Activated naive CD8-positive, alpha-beta T cell treated with anti-CD3 and anti-CD28 coated beads, Interleukin-2, amount 10 ng/mL, durations not matched to agents 7 days and 5 days (primary cell): ENCODE results near the gene SLC50A1. TPM values are rescaled to one million over a fixed set of nuclear protein-coding genes. Genes with fewer than 3 reads are reported as not detected.

Source experiments
- ATAC-seq: fragments of 150-1000 bp; cut with Tn5 transposase; one replicate; pipeline ENCODE4 v1.10.0; 2021; ENCODE audit warnings: low read depth, moderate library complexity
- POLR2A ChIA-PET: fragments of 350-600 bp; sonication (Branson Sonifier 250); formaldehyde crosslinking; loops from one replicate; lab custom pipeline; 2021; ENCODE audit warnings: antibody characterized with exemption; lab: Charles Lee
- DNase-seq: peaks from one replicate; pipeline ENCODE4 v3.0.0; 2021
- H3K27ac Mint-ChIP-seq: one replicate; pipeline ENCODE4 v1.8.0; 2022; ENCODE audit warnings: mild to moderate bottlenecking, mixed read lengths
- H3K27me3 Mint-ChIP-seq: one replicate; pipeline ENCODE4 v1.8.0; 2022; ENCODE audit warnings: mild to moderate bottlenecking, moderate library complexity, mixed read lengths
- H3K36me3 Mint-ChIP-seq: one replicate; pipeline ENCODE4 v1.8.0; 2021; ENCODE audit warnings: mild to moderate bottlenecking, mixed read lengths
- H3K4me1 Mint-ChIP-seq: one replicate; pipeline ENCODE4 v1.8.0; 2021; ENCODE audit warnings: mixed read lengths
- H3K4me3 Mint-ChIP-seq: one replicate; pipeline ENCODE4 v1.8.0; 2022; ENCODE audit warnings: mild to moderate bottlenecking, moderate library complexity, mixed read lengths
- H3K9me3 Mint-ChIP-seq: one replicate; pipeline ENCODE4 v1.8.0; 2021; ENCODE audit warnings: mixed read lengths
- total RNA-seq, 2 experiments: library from RNA; stranded (reverse); gene quantifications; one replicate each; pipeline ENCODE4 v1.2.3, GENCODE V29; 2021

The SLC50A1 gene, protein sequence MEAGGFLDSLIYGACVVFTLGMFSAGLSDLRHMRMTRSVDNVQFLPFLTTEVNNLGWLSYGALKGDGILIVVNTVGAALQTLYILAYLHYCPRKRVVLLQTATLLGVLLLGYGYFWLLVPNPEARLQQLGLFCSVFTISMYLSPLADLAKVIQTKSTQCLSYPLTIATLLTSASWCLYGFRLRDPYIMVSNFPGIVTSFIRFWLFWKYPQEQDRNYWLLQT
- total RNA-seq: 10 to 100 TPM; 40.7 to 45.0 TPM

DNA sequence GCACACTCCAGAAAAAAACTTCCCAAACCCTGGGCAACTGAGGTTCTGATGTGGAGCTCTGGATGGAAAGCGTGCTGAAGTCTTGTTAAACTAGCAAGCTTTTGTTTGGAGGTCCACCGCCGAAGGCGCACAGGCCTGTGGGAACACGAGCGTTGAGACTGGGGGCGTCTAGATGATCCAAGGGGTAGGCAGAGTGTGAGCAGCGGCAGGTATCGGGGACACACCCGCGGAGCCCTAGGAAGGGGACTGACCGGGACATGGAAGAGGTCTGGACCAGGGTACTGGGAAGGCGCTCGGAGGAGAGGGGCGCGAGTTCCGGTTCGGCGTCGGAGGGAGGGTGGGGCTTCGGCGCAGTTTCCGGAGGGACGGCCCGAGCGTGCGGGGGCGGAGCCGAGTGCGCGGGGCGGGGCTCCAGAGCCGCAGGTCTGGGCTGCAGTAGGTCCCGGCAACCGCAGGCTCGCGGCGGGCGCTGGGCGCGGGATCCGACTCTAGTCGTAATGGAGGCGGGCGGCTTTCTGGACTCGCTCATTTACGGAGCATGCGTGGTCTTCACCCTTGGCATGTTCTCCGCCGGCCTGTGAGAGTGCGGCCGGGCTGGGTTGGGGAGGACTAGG is at the start of gene SLC50A1:
Gene SLC50A1 (plus strand): TSS at position 438 of the 614 bp plus-strand sequence. CDS start 60 bp downstream, at position 498.
- Mint-ChIP-seq H3K36me3 (peaks cover 12% of the 10 kb centered on the region), H3K4me1 (peaks cover 28% of the 10 kb centered on the region), H3K27ac (peak within 1 kb of the TSS; percentile 95), H3K4me3 (peak within 1 kb of the TSS; percentile 91), H3K9me3 (no peaks in the 10 kb centered on the region), H3K27me3 (no peaks in the 10 kb centered on the region)
- POLR2A ChIA-PET: interaction anchor here (0.5 to 1.6 kb wide), 6 partner anchors 8 to 181 kb away, joined by 3 to 7 read pairs (median 4); partner anchors contain the start of gene KRTCAP2
- peak; percentile 76 for ATAC-seq
- peak; percentile 98 for DNase-seq

DNA sequence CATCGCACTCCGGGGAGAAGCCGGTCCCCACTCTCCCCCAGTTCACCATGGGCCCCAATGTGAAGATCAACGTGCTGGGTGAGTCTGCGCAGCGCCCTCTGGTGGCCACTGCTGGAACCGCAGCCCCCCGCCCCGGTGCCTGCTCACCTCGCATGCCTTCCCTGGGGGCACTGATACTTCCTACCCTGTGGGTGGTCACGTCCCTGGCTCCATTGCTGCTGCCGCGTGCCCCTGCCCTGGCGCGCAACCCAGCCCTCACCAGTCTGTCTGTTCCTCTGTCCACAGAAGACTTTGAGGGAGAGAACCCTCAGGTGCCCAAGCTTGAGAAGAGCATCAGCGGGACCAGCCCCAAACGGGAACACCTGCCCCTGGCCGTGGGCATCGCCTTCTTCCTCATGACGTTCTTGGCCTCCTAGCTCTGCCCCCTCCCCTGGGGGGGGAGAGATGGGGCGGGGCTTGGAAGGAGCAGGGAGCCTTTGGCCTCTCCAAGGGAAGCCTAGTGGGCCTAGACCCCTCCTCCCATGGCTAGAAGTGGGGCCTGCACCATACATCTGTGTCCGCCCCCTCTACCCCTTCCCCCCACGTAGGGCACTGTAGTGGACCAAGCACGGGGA is 49.4 kb upstream of the SLC50A1 start:
- no peak for ATAC-seq
- DNase-seq: peak; percentile 91
- Mint-ChIP-seq H3K27ac (peak overlapping the region; percentile 76), H3K27me3 (peaks cover 26% of the 10 kb centered on the region), H3K36me3 (no peaks in the 10 kb centered on the region), H3K9me3 (no peaks in the 10 kb centered on the region), H3K4me3 (peak overlapping the region; percentile 97), H3K4me1 (peaks cover 28% of the 10 kb centered on the region)
- POLR2A ChIA-PET: interaction anchor here (1.2 to 3.5 kb wide), 4 partner anchors 23 to 86 kb away, joined by 5 to 26 read pairs (median 14); partner anchors contain the start of genes ADAM15, EFNA4 and KRTCAP2

DNA sequence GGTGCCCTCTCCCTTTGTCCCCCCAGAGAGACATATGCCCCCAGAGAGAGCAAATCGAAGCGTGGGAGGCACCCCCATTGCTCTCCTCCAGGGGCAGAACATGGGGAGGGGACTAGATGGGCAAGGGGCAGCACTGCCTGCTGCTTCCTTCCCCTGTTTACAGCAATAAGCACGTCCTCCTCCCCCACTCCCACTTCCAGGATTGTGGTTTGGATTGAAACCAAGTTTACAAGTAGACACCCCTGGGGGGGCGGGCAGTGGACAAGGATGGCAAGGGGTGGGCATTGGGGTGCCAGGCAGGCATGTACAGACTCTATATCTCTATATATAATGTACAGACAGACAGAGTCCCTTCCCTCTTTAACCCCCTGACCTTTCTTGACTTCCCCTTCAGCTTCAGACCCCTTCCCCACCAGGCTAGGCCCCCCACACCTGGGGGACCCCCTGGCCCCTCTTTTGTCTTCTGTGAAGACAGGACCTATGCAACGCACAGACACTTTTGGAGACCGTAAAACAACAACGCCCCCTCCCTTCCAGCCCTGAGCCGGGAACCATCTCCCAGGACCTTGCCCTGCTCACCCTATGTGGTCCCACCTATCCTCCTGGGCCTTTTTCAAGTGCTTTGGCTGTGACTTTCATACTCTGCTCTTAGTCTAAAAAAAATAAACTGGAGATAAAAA is 48.7 kb upstream of the SLC50A1 start:
- POLR2A ChIA-PET: interaction anchor here (3.5 kb wide), 1 partner anchor 86 kb away, joined by 21 read pairs; the partner anchor contains the start of gene KRTCAP2
- Mint-ChIP-seq H3K36me3 (no peaks in the 10 kb centered on the region), H3K9me3 (no peaks in the 10 kb centered on the region), H3K27me3 (peaks cover 21% of the 10 kb centered on the region), H3K27ac (no peak overlapping the region), H3K4me1 (peaks cover 25% of the 10 kb centered on the region), H3K4me3 (no peak overlapping the region)
- ATAC-seq: no peak
- DNase-seq: no peak

DNA sequence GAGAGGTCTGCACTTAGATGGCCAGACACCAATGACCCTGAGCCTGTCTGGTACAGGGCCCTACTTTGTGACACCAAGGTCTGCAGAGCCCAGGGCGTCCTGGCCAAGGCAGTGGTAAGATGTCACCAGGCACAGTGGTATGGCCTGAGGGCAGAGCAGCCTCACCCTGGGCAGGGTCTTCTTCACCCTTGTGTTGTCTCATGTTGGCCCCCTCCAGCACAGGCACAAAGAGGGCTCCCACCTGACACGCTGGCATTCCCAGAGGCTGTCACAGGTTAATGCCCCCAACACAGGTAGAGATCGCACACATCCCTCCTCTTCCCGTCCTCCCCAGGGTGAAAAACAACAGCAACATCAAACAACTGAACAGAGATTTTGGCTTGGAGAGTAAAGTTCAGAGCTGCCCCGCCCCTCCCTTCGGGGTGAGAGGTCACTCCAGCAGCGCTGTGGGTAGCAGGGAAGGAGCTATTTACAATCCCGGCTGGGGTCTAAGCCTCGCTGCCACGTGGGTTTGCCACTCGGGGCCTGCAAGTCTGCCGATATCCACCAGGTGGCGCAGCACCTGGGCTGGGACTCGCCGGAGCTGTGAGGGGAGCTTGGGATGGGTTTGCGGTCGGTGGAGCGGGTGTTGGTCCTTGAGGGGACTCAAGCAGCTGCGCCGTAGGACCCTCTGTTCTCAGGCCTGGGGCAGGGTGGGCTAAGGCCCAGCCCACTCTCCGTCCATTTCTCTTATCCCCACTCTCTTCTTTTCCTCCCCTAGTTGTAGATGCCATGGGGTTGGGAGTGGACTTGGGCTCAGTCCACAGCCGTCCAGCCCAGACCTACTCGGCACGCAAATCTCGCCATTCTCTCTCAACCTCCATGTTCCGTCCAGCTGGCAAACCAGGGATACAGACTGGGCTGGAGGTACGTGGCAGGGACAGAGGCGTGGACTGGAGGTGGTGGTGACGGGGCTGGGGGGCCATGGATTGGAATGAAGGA is 44.3 kb upstream of the SLC50A1 start:
- Mint-ChIP-seq H3K4me1 (peaks cover 3% of the 10 kb centered on the region), H3K36me3 (no peaks in the 10 kb centered on the region), H3K4me3 (no peak overlapping the region), H3K27me3 (peaks cover 21% of the 10 kb centered on the region), H3K27ac (no peak overlapping the region), H3K9me3 (no peaks in the 10 kb centered on the region)
- POLR2A ChIA-PET: interaction anchor here (1.1 to 2.1 kb wide), 3 partner anchors 74 to 81 kb away, joined by 3 to 15 read pairs (median 7); partner anchors contain the start of gene KRTCAP2
- ATAC-seq (peak; percentile 68), DNase-seq (peak; percentile 88)

DNA sequence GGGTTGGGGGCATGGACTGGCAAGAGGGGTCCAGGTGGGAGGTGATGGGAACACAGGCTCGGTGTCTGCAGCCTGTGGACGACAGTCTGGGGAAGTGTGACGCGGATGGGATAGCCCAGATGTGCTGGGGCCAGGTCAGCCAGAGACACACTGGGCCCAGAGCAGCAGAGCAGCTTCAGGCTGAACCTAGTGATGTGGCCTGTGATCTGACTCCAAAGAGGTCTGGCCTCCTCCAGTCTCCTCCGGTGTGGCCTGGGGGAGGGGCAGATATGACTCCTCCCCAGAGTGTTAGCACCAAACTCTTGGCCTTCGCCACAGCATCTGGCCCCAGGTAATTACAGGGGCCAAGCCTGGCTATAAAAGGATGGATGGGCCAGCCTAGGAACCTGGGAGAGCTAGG is 43.5 kb upstream of the SLC50A1 start:
- H3K27ac Mint-ChIP-seq: no peak overlapping the region

DNA sequence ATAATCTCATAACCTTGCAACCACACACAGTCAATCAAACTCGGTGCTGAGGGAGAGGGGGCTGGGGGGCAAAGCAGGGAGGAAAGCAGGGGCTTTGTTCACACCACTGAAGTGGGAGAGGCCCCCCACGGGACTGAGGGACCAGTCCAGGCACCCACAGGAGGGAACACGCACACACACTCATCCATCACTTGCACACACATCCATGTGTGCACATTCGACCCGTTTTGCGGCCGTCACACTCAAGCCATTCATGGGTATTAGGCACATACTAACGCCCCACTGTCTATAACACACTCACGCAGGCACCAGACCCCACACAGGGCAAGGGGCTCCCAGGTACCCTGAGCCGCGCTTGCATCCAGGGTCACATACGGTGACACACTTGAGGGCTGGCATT is 43.0 kb upstream of the SLC50A1 start:
- peaks cover 29% of the 10 kb centered on the region for H3K27me3 Mint-ChIP-seq
- peaks cover 3% of the 10 kb centered on the region for H3K4me1 Mint-ChIP-seq
- DNase-seq: no peak
- no peak overlapping the region for H3K4me3 Mint-ChIP-seq
- H3K9me3 Mint-ChIP-seq: no peaks in the 10 kb centered on the region
- no peak overlapping the region for H3K27ac Mint-ChIP-seq
- POLR2A ChIA-PET: no interaction called here
- no peak for ATAC-seq
- no peaks in the 10 kb centered on the region for H3K36me3 Mint-ChIP-seq

More for the DNA sequence above, 43.5 kb upstream of the SLC50A1 start:
- Mint-ChIP-seq H3K9me3 (no peaks in the 10 kb centered on the region), H3K4me1 (peaks cover 3% of the 10 kb centered on the region), H3K27me3 (peaks cover 28% of the 10 kb centered on the region), H3K36me3 (no peaks in the 10 kb centered on the region), H3K4me3 (no peak overlapping the region)
- DNase-seq (no peak), ATAC-seq (no peak)
- POLR2A ChIA-PET: interaction anchor here (1.1 to 2.1 kb wide), 3 partner anchors 74 to 81 kb away, joined by 3 to 15 read pairs (median 7); partner anchors contain the start of gene KRTCAP2

DNA sequence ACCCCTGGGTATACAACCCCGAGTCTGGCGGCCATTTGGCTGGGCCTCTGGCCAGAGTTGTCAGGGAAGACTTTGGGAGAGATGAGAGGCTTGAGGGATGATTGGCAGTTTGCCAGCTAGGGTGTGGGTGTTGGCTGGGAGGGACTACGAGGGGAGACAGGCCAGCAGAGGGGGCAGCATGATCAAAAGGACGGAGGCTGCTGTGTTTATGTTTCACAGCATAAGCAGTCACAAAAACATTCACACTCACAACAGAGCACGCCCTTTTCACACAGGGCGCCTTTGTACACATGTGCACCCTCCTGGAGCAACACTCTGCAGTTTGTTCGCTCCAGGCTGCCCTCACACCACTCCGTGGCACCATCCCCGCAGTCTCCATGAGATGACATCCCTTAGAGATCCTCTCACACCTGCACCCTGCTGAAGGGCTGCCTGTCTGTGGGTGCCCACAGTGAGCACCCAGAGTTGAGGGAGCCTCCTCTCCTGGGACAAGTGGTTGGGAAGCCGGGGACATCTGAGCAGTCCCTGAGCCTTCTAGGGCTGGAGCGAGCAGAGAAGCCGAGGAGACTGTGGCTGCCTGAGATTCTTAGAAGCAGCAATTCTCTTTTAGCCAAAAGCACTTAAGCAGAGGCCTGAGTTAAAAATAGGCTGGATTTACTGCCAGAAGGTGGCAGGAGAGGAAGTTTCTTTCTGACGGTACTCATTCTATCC is 41.6 kb upstream of the SLC50A1 start:
- peaks cover 33% of the 10 kb centered on the region for H3K27me3 Mint-ChIP-seq
- peak; percentile 30 for ATAC-seq
- POLR2A ChIA-PET: no interaction called here
- no peak overlapping the region for H3K27ac Mint-ChIP-seq
- H3K4me1 Mint-ChIP-seq: peaks cover 3% of the 10 kb centered on the region
- no peak overlapping the region for H3K4me3 Mint-ChIP-seq
- H3K36me3 Mint-ChIP-seq: no peaks in the 10 kb centered on the region
- no peaks in the 10 kb centered on the region for H3K9me3 Mint-ChIP-seq
- DNase-seq: no peak

DNA sequence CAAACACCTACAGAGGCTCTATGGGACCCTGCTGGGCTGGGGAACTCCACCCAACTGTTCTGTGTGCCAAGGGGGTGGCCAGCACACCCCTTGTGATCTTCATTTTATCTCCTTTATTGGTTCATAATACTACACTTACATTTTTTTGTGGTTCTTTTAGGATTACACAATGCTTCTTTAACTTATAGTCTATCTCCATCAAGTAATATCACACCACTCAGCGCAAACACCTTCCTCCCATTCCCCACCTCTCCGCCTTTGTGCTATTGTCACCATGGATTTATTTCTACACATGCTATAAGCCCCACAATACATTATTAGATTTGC is 41.1 kb upstream of the SLC50A1 start:
- ATAC-seq: no peak
- Mint-ChIP-seq H3K27ac (no peak overlapping the region), H3K9me3 (no peaks in the 10 kb centered on the region), H3K4me1 (peaks cover 3% of the 10 kb centered on the region), H3K27me3 (peaks cover 33% of the 10 kb centered on the region), H3K4me3 (no peak overlapping the region), H3K36me3 (no peaks in the 10 kb centered on the region)
- POLR2A ChIA-PET: no interaction called here
- DNase-seq: no peak

DNA sequence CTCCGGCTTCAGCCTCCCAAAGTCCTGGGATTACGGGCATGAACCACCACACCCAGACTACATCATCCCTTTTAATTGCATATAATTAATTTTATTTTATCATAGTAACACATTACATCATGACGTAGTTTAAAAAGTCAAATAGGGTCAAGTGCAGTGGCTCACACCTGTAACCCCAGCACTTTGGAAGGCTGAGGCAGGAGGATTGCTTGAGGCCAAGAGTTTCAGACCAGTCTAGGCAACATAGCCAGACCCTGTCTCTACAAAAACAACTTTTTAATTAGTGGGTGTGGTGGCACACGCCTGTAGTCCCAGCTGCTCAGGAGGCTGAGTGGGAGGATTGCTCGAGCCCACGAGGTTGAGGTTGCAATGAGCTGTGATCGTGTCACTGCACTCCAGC is 36.3 kb upstream of the SLC50A1 start:
- H3K9me3 Mint-ChIP-seq: no peaks in the 10 kb centered on the region
- no peaks in the 10 kb centered on the region for H3K4me1 Mint-ChIP-seq
- no peak overlapping the region for H3K27ac Mint-ChIP-seq
- no peak overlapping the region for H3K4me3 Mint-ChIP-seq
- DNase-seq (no peak), ATAC-seq (no peak)
- H3K36me3 Mint-ChIP-seq: no peaks in the 10 kb centered on the region
- peaks cover 32% of the 10 kb centered on the region for H3K27me3 Mint-ChIP-seq
- POLR2A ChIA-PET: interaction anchor here (0.7 kb wide), 1 partner anchor 73 kb away, joined by 4 read pairs; no protein-coding TSS in a partner anchor

DNA sequence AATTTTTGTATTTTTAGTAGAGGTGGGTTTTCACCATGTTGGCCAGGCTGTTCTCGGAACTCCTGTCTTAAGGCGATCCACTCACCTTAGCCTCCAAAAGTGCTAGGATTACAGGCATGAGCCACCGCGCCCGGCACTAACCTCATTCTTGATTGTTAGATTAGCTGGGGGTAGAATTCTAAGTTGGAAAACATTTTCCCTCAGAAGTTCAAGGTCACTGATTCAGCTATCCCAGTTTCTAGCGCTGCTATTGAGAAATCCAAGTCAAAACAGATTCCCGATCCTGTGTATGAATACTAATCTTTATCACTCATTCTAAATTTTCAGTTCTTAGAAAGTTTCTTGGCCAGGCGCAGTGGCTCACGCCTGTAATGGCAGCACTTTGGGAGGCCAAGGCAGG is 32.3 kb upstream of the SLC50A1 start:
- Mint-ChIP-seq H3K4me3 (no peak overlapping the region), H3K27ac (no peak overlapping the region), H3K27me3 (peaks cover 14% of the 10 kb centered on the region), H3K9me3 (no peaks in the 10 kb centered on the region), H3K4me1 (no peaks in the 10 kb centered on the region), H3K36me3 (no peaks in the 10 kb centered on the region)
- ATAC-seq (no peak), DNase-seq (no peak)
- POLR2A ChIA-PET: interaction anchor here (1.0 kb wide), 1 partner anchor 46 kb away, joined by 3 read pairs; no protein-coding TSS in a partner anchor

DNA sequence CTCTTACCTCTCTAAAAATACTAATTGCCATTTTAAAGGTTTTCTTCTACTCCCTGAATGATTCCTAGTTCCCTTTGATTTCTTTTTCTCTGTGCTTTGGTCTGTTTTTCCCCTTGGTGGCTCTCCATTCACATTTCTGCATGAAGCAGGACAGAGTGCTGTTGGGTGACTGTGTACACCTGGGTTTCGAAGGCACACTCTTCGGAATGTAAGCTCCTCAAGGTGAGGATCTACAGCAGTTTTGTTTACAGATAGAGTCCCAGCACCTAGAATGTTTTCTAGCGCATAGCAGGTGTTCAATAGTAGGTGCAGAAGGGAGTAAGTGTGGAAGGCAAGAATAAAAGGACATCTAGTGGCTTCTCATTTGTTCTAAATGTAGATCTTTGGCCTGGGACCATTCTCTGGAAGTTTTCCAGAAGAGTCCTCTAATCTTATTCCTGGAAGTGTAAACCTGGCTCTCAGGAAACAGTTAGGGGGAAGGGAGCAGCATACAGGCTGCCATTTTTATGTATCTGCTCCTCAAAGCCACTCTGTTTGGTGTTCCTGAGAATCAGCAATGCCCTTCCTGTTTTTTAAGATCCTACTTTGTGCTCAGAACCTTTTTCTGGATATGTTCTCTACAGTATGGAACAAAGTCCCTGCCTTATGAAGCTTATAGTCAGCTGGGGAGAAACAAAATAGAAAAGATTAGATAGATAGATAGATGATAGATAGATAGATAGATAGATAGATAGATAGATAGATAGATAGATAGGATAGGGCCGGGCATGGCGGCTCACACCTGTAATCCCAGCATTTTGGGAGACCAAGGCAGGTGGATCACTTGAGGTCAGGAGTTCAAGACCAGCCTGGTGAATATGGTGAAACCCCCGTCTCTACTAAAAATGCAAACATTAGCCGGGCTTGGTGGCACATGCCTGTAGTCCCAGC is 30.8 kb upstream of the SLC50A1 start:
- POLR2A ChIA-PET: no interaction called here
- no peak for ATAC-seq

More for the DNA sequence above, 30.8 kb upstream of the SLC50A1 start:
- Mint-ChIP-seq H3K36me3 (no peaks in the 10 kb centered on the region), H3K27ac (no peak overlapping the region), H3K9me3 (no peaks in the 10 kb centered on the region), H3K4me3 (no peak overlapping the region), H3K27me3 (peaks cover 11% of the 10 kb centered on the region), H3K4me1 (no peaks in the 10 kb centered on the region)
- DNase-seq: no peak
